Kidney (tissue), 14 donors: ENCODE data around the gene MANSC4. TPM values are rescaled to one million over a fixed set of nuclear protein-coding genes. Genes with fewer than 3 reads are reported as not detected.
A peak's percentile ranks its signal among the peaks of the same experiment; 100 is the strongest.

Experiments used
- DNase-seq, 5 donors: peaks; one replicate each; pipeline ENCODE4 v3.0.0-alpha.2; 2013 to 2020
- FAIRE-seq: peaks from 2 replicates; lab custom pipeline; 2012; peaks lifted over from hg19 to GRCh38; lab: Jason Lieb, UNC
- H3K27ac ChIP-seq, 2 donors: one replicate each; pipeline ENCODE4 v1.7.0; 2013; ENCODE audit warnings: low read depth in 2 of 2, low read length in 2 of 2, inconsistent platforms in 1 of 2
- H3K27me3 ChIP-seq: one replicate; pipeline ENCODE4 v1.7.1; 2013; ENCODE audit warnings: low read length, inconsistent platforms; ENCODE audit not compliant: control insufficient read depth, insufficient read depth
- H3K36me3 ChIP-seq, 3 donors: one replicate each; pipeline versions ENCODE4 v1.7.0 to v1.7.1; 2013; ENCODE audit warnings: low read length in 3 of 3, control low read depth in 1 of 3, inconsistent platforms in 1 of 3; ENCODE audit not compliant: insufficient read depth in 3 of 3, control insufficient read depth in 2 of 3
- H3K4me1 ChIP-seq, 3 donors: one replicate each; pipeline versions ENCODE4 v1.7.0 to v1.7.1; 2013; ENCODE audit warnings: low read length in 3 of 3, inconsistent platforms in 1 of 3, low read depth in 1 of 3; ENCODE audit not compliant: control insufficient read depth in 2 of 3, insufficient read depth in 2 of 3
- H3K4me3 ChIP-seq, 3 donors: one replicate each; pipeline versions ENCODE4 v1.7.0 to v1.8.1; 2013; ENCODE audit warnings: low read length in 3 of 3, control low read depth in 1 of 3, inconsistent platforms in 1 of 3
- H3K9ac ChIP-seq, 3 donors: one replicate each; pipeline versions ENCODE4 v1.7.0 to v1.7.1; 2013; ENCODE audit warnings: low read length in 3 of 3, control low read depth in 1 of 3, inconsistent platforms in 1 of 3
- H3K9me3 ChIP-seq, 3 donors: one replicate each; pipeline versions ENCODE4 v1.7.0 to v1.7.1; 2013; ENCODE audit warnings: low read length in 3 of 3, control low read depth in 1 of 3, inconsistent platforms in 1 of 3; ENCODE audit not compliant: control insufficient read depth in 2 of 3, insufficient read depth in 1 of 3
- intact Hi-C: fragments of 100-400 bp; cut with DNase I; formaldehyde crosslinking; loops from one replicate; pipeline ENCODE4 v1.11.1; 2022
- polyA plus RNA-seq: library from polyadenylated mRNA; stranded (reverse); fragments of 350-450 nt; fragmentation: Illumina TruSeq; extraction: RNeasy Lipid Tissue Mini Kit (QIAGEN cat#74804); gene quantifications from one replicate; pipeline ENCODE4 v1.2.3, GENCODE V29; 2014; ENCODE audit warnings: low read depth, low replicate concordance; ENCODE audit not compliant: insufficient read depth
- total RNA-seq: library from RNA; stranded (reverse); fragmentation: NEBNext Ultra II Directional; extraction: Animal tissue kit (Norgen Biotek cat#: 25700); gene quantifications from one replicate; pipeline ENCODE4 v1.2.1, GENCODE V29; 2021
- TF ChIP-seq, protein P1 (sequence below): IDR thresholded peaks from 3 replicates; pipeline ENCODE4 v1.5.1; 2012; ENCODE audit warnings: mild to moderate bottlenecking, moderate library complexity, borderline replicate concordance; ENCODE audit not compliant: insufficient read depth; ENCODE audit errors: extremely low read depth
- donor health status: control.
- donor health status: control.
- donor health status: control.
- donor health status: control.
- donor health status: control.
- donor health status: DM: yes; HTN: yes; CAD: no.
- donor health status: Normal renal cell carcinoma (clear cell type).

The MANSC4 gene
- total and polyA plus RNA-seq, 2 donors from 2014 or later: not detected

DNA sequence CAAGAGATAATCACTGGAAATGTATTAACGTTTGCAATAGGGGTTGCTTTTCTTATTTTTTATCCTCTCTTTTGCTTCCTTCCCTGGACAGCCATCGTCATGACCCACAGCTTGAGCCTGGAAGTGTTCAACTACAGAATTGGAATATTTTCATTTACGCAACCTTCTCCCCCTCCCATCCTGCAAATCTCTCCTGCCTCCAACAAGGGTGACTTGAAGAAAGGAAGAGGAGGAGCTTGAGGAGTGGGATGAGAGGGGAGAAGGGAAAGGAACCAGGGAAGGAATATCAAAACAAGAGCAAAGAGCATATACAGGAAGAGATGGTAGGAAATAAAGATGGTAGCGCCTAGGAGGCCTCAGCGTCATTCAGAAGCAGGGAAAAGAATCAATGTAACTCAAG lies 1.6 kb upstream of the MANSC4 start:
- Histone ChIP-seq H3K9me3 (no peaks in the 10 kb centered on the region), H3K4me3 (peak overlapping the region in 2 of 3 donors; percentile 71 to 84), H3K27me3 (no peaks in the 10 kb centered on the region), H3K27ac (no peak overlapping the region), H3K9ac (peak overlapping the region in 1 of 3 donors; percentile 41), H3K4me1 (peaks cover 3 to 11% (median 10%) of the 10 kb centered on the region in 3 donors), H3K36me3 (no peaks in the 10 kb centered on the region)
- peak in 2 of 5 donors; percentile 8 to 38 for DNase-seq
- intact Hi-C loops: no loop called here
- no peak for FAIRE-seq
- TF ChIP-seq, protein P1, sequence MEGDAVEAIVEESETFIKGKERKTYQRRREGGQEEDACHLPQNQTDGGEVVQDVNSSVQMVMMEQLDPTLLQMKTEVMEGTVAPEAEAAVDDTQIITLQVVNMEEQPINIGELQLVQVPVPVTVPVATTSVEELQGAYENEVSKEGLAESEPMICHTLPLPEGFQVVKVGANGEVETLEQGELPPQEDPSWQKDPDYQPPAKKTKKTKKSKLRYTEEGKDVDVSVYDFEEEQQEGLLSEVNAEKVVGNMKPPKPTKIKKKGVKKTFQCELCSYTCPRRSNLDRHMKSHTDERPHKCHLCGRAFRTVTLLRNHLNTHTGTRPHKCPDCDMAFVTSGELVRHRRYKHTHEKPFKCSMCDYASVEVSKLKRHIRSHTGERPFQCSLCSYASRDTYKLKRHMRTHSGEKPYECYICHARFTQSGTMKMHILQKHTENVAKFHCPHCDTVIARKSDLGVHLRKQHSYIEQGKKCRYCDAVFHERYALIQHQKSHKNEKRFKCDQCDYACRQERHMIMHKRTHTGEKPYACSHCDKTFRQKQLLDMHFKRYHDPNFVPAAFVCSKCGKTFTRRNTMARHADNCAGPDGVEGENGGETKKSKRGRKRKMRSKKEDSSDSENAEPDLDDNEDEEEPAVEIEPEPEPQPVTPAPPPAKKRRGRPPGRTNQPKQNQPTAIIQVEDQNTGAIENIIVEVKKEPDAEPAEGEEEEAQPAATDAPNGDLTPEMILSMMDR: no peak

DNA sequence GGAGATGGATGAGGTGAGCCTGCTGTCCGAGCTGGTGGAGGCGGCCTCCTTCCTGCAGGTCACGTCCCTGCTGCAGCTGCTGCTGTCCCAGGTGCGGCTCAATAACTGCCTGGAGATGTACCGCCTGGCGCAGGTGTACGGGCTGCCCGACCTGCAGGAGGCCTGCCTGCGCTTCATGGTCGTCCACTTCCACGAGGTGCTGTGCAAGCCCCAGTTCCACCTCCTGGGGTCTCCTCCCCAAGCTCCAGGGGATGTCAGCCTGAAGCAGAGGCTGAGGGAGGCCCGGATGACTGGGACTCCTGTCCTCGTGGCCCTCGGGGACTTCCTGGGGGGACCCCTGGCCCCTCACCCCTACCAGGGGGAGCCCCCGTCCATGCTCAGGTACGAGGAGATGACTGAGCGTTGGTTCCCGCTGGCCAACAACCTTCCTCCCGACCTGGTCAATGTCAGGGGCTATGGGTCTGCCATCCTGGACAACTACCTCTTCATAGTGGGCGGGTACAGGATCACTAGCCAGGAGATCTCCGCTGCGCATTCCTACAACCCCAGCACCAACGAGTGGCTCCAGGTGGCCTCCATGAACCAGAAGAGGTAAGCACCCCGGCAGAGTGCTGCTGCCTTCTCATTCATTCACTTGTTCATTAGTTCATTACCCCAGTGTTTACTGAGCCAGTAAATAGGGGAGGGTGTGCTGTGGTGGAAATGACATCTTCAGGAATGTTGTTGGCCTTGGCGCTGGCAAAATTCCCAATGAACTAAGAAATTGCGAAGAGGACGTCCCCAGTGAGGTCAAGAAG lies 774 bp upstream of the MANSC4 start:
- Histone ChIP-seq H3K27me3 (no peaks in the 10 kb centered on the region), H3K9me3 (no peaks in the 10 kb centered on the region), H3K27ac (peak overlapping the region; percentile 30 to 74), H3K9ac (peak overlapping the region; percentile 55 to 80 (median 80)), H3K4me3 (peak overlapping the region; percentile 71 to 84 (median 84)), H3K4me1 (peaks cover 3 to 11% (median 10%) of the 10 kb centered on the region in 3 donors), H3K36me3 (no peaks in the 10 kb centered on the region)
- TF ChIP-seq, protein P1: no peak
- FAIRE-seq (no peak), DNase-seq (peak in 4 of 5 donors; percentile 53 to 83 (median 68))
- intact Hi-C loops: no loop called here

DNA sequence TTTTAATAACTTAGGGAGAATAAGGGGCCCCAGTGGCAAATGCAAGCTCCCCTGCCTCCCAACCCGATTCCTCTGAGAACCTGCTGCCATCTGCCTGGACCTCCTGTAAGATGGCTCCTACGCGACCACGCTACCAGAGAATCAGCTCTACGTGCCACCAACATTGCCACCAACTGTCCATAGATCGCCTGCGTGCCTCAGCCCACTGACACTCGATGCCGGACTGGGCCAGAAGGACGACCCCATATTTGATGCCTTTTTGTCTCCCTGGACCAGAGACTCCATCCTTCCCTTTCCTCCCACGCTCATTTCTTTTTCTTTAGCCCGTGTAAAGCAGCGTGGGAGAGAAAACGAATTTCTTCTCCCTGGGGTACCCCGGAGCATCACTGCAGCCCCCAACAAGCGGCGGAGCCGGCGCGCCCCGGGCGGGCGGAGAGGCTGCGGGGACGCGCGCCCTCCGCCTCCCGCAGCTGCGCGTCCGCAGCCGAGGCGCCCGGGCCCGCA lies 568 bp downstream of the MANSC4 start:
- peak overlapping the region; percentile 62 to 74 for H3K27ac ChIP-seq
- H3K4me1 ChIP-seq: peaks cover 3 to 11% (median 10%) of the 10 kb centered on the region in 3 donors
- DNase-seq (peak; percentile 43 to 72 (median 60)), FAIRE-seq (no peak)
- peak overlapping the region; percentile 87 to 90 (median 90) for H3K4me3 ChIP-seq
- no peaks in the 10 kb centered on the region for H3K9me3 ChIP-seq
- intact Hi-C loops: no loop called here
- TF ChIP-seq, protein P1: no peak
- no peaks in the 10 kb centered on the region for H3K36me3 ChIP-seq
- H3K27me3 ChIP-seq: no peaks in the 10 kb centered on the region
- peak overlapping the region; percentile 71 to 81 (median 81) for H3K9ac ChIP-seq
